ENCODE measurements around the gene PERM1.
A peak's percentile ranks its signal among the peaks of the same experiment; 100 is the strongest.

PERM1 gene

DNA sequence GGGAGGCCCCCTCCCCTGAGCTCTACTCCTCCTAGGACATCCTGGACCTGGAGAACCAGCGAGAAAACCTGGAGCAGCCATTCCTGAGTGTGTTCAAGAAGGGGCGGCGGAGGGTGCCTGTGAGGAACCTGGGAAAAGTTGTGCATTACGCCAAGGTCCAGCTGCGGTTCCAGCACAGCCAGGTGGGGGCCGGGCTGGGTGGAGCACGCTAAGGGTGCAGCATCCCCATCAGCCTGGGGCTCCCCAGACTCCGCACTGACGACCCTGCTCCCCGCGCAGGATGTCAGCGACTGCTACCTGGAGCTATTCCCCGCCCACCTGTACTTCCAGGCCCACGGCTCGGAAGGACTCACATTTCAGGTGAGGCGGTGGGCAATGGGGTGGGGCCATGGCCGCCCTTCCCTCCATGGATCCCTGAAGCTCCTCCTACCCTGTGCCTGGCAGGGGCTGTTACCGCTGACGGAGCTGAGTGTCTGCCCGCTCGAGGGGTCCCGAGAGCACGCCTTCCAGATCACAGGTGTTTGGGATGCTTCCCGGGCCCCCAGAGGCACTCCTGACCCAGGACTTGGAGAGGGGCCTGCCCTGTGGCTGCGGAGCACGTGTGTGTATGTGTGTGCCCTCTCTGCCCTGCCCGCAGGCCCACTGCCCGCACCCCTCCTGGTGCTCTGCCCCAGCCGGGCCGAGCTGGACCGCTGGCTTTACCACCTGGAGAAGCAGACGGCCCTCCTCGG, 11.5 kb downstream of the PERM1 start:
- Histone ChIP-seq H3K4me3 (ENCODE audit: low read length) (no peak overlapping the region), H3K9me3 (ENCODE audit: control insufficient read depth, low read length) (no peaks in the 10 kb centered on the region), H3K36me3 (ENCODE audit: control insufficient read depth, insufficient read depth, low read length) (no peaks in the 10 kb centered on the region), H3K27me3 (ENCODE audit: control insufficient read depth, insufficient read depth, low read length) (peaks cover 20% of the 10 kb centered on the region), H3K9ac (ENCODE audit: low read length) (no peak overlapping the region), H3K4me1 (ENCODE audit: control insufficient read depth, insufficient read depth, low read length) (peaks cover 23% of the 10 kb centered on the region)

DNA sequence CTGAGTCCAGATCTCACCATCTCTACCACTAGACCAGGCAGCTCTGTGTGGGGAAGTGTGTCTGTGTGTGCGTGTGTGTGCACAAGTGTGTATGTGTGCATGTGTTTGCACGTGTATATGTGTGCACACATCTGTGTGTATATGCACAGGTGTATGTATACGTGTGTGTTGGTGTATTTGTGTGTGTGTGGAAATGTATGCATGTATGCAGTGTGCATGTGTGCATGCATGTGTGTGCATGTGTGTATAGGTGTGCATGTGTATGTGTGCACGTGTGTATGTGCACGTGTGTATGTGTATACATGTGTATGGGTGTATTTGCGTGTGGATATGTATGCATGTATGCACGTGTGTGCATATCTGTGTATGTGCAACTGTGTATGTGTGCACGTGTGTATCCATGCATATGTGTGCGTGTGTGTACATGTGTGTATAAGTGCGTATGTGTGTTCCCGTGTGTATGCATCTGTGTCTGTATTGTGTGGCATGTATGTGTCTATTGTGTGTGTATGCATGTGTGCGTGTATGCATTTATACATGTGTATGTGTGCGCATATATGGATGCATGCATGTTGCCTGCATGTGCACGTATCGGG, 12.5 kb downstream of the PERM1 start:
- no peak overlapping the region for H3K4me3 ChIP-seq (ENCODE audit: low read length)
- H3K9ac ChIP-seq (ENCODE audit: low read length), result no peak overlapping the region
- no peaks in the 10 kb centered on the region for H3K9me3 ChIP-seq (ENCODE audit: control insufficient read depth, low read length)
- H3K36me3 ChIP-seq (ENCODE audit: control insufficient read depth, insufficient read depth, low read length), result no peaks in the 10 kb centered on the region
- H3K4me1 ChIP-seq (ENCODE audit: control insufficient read depth, insufficient read depth, low read length), result peaks cover 23% of the 10 kb centered on the region
- H3K27me3 ChIP-seq (ENCODE audit: control insufficient read depth, insufficient read depth, low read length), result peaks cover 16% of the 10 kb centered on the region

DNA sequence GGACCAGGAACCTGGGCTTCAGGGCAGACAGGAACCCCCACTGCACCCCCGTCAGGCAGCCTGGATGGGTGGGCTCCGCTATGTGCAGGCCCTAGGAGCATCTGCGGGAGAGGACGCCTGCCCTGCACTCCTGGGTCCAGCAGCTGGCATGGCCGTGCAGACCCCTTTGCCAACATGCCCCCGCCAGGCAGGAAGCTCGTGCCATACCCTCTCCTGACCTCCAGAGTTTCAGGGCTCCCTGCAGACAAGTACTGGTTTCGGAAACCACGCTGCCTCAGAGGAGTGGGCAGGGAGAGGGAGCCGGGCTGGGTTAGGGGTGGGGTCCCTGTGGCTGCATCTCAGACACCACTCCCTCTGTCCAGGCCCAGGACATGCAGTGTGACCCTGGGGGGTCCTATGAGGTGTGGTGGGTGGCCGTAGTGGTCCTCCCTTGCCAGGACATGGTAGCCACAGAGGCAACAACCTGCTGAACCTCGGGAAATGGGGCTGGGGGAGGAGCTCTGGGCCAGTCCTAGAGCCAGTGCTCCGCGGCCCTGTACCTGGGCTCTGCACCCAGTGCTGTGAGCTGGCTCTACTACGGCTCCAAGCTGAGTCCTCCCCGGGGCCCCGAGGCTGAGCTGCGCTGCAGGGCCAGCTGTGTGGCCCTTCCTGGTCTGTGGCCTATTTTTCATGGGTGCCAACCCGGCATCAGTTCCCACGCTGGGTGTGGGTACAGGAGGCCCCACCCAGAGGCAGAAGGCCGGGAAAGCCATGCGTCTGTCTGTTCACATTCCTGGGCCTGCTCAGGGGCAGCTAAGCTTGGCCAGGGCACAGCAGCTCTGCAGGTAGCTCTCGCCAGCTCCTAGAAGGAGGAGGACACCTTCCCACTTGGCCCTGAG, 14.2 kb downstream of the PERM1 start:
- H3K27me3 ChIP-seq (ENCODE audit: control insufficient read depth, insufficient read depth, low read length), result peaks cover 16% of the 10 kb centered on the region
- no peaks in the 10 kb centered on the region for H3K36me3 ChIP-seq (ENCODE audit: control insufficient read depth, insufficient read depth, low read length)
- no peak overlapping the region for H3K4me3 ChIP-seq (ENCODE audit: low read length)
- H3K9ac ChIP-seq (ENCODE audit: low read length), result no peak overlapping the region
- peaks cover 23% of the 10 kb centered on the region for H3K4me1 ChIP-seq (ENCODE audit: control insufficient read depth, insufficient read depth, low read length)
- no peaks in the 10 kb centered on the region for H3K9me3 ChIP-seq (ENCODE audit: control insufficient read depth, low read length)

DNA sequence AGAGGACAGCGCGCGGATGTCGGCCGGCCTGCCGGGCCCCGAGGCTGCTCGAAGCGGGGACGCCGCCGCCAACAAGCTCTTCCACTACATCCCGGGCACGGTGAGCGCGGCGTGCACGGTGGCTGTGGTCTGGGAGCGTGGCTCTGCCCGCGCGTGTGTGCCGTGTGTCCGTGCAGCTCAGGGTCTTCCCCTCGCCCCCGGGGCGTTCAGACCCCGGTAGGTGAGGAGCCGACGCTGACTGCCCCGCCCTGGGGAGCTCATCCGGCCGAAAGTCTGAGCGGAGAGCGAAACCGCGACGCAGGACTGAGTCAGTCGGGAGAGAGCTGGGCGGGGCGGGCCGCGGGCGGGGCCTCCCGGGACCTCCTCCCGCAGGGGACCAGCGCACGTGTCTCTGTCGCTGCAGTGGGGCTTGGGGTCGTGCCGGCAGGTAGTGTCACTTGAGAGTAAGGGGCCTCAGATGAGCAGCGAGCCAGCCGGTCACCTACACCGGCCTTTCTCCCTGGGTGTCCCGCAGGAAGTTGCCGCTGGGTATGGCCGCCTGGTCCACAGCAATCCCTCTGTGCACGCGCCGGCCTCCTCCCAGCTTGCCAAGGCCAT, 15.1 kb downstream of the PERM1 start:
- no peaks in the 10 kb centered on the region for H3K36me3 ChIP-seq (ENCODE audit: control insufficient read depth, insufficient read depth, low read length)
- H3K27me3 ChIP-seq (ENCODE audit: control insufficient read depth, insufficient read depth, low read length), result peaks cover 16% of the 10 kb centered on the region
- H3K9me3 ChIP-seq (ENCODE audit: control insufficient read depth, low read length), result no peaks in the 10 kb centered on the region
- H3K9ac ChIP-seq (ENCODE audit: low read length), result peak overlapping the region; percentile 49
- H3K4me1 ChIP-seq (ENCODE audit: control insufficient read depth, insufficient read depth, low read length), result peaks cover 23% of the 10 kb centered on the region
- H3K4me3 ChIP-seq (ENCODE audit: low read length), result peak overlapping the region; percentile 46

DNA sequence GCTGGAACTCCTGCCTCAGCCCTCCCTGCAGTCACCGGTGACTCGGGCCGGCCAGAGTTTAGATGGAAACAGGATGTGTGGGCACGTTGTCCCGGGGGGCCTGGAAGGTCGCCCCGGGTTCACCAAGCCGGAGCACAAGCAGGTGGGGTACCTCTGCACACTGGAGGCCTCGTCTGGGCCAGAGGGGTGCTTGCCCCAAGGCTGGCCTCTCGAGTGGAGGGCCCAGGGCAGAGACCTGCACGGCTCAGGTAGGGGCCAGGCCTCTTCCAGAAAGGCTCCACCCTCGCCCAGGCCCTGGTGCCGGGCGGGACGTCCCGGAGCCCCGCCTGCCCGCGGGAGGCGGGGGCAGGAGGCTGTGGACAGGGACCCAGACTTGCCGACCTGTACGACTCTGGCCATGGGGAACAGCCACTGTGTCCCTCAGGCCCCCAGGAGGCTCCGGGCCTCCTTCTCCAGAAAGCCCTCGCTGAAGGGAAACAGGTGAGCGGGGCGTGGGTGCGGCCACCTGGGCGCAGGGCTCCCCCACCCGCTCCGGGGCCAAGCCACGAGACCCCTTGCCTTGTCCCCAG, 15.7 kb downstream of the PERM1 start, which contains the start of gene PLEKHN1:
PLEKHN1 (plus strand) TSS at position 348 of the 569 bp plus-strand sequence; CDS start at position 398, 50 bp downstream.
- no peaks in the 10 kb centered on the region for H3K9me3 ChIP-seq (ENCODE audit: control insufficient read depth, low read length)
- H3K4me3 ChIP-seq (ENCODE audit: low read length), result peak within 1 kb of the TSS; percentile 46
- H3K4me1 ChIP-seq (ENCODE audit: control insufficient read depth, insufficient read depth, low read length), result peaks cover 26% of the 10 kb centered on the region
- peaks cover 16% of the 10 kb centered on the region for H3K27me3 ChIP-seq (ENCODE audit: control insufficient read depth, insufficient read depth, low read length)
- no peaks in the 10 kb centered on the region for H3K36me3 ChIP-seq (ENCODE audit: control insufficient read depth, insufficient read depth, low read length)
- peak within 1 kb of the TSS; percentile 49 for H3K9ac ChIP-seq (ENCODE audit: low read length)

DNA sequence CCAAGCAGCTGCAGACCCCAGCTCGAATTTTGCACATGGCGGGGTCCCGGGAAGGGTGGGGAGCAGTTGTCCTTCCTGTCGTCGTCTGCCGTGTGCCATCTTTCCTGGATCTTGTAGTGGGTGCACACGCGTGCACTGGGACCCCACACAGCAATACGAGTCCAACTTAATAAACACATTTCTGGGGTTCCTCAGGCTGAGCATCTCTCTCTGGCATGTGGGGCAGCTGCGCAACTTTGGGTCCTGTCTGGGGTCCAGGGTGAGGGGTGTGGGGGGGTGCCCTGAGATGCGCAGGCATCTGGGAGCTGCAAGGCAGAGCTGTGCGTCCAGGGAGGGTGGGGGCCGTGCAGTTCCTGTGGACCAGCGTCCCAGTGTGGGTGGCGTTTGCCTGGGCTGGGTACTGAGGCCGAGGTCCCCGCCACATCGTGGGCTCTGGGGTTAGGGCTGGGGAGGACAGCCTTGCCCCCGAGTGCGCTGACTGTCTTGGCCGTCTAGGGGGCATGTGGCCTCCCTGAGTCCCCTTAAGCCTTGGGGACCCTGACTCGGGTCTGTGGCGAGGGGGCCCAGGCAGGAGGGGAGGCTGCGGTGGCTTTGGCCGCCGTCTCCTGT, 16.3 kb downstream of the PERM1 start:
- peaks cover 27% of the 10 kb centered on the region for H3K4me1 ChIP-seq (ENCODE audit: control insufficient read depth, insufficient read depth, low read length)
- H3K9me3 ChIP-seq (ENCODE audit: control insufficient read depth, low read length), result no peaks in the 10 kb centered on the region
- peaks cover 13% of the 10 kb centered on the region for H3K27me3 ChIP-seq (ENCODE audit: control insufficient read depth, insufficient read depth, low read length)
- H3K4me3 ChIP-seq (ENCODE audit: low read length), result no peak overlapping the region
- H3K9ac ChIP-seq (ENCODE audit: low read length), result peak overlapping the region; percentile 49
- no peaks in the 10 kb centered on the region for H3K36me3 ChIP-seq (ENCODE audit: control insufficient read depth, insufficient read depth, low read length)

DNA sequence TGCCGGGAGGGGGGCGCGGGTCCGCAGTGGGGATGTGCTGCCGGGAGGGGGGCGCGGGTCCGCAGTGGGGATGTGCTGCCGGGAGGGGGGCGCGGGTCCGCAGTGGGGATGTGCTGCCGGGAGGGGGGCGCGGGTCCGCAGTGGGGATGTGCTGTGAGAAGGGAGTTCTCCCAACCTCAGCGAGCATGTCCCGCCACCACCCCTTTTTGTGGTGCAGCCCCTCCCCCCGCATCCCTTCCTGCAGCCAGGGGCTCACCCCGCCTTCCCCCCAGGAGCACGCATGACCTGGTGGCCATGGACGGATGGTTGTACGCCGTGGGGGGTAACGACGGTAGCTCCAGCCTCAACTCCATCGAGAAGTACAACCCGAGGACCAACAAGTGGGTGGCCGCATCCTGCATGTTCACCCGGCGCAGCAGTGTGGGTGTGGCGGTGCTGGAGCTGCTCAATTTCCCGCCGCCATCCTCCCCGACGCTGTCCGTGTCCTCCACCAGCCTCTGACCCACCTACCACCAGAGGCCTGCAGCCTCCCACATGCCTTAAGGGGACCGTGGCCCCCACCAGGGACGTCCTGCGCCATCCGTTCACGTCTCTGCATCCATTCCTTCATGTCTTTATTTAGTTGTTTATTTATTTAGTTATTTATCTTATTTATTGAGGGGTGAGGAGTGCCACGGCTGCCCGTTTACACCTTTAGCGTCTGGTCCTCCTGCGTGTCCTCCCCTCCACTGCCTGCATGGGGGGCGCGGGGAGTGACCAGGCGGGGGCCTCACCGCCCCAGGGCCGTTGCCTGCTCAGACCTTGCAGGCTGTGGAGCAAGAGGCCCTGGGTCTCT, 17.0 kb downstream of the PERM1 start:
- peaks cover 30% of the 10 kb centered on the region for H3K4me1 ChIP-seq (ENCODE audit: control insufficient read depth, insufficient read depth, low read length)
- H3K27me3 ChIP-seq (ENCODE audit: control insufficient read depth, insufficient read depth, low read length), result peaks cover 6% of the 10 kb centered on the region
- H3K36me3 ChIP-seq (ENCODE audit: control insufficient read depth, insufficient read depth, low read length), result no peaks in the 10 kb centered on the region
- H3K9ac ChIP-seq (ENCODE audit: low read length), result no peak overlapping the region
- no peaks in the 10 kb centered on the region for H3K9me3 ChIP-seq (ENCODE audit: control insufficient read depth, low read length)
- no peak overlapping the region for H3K4me3 ChIP-seq (ENCODE audit: low read length)

DNA sequence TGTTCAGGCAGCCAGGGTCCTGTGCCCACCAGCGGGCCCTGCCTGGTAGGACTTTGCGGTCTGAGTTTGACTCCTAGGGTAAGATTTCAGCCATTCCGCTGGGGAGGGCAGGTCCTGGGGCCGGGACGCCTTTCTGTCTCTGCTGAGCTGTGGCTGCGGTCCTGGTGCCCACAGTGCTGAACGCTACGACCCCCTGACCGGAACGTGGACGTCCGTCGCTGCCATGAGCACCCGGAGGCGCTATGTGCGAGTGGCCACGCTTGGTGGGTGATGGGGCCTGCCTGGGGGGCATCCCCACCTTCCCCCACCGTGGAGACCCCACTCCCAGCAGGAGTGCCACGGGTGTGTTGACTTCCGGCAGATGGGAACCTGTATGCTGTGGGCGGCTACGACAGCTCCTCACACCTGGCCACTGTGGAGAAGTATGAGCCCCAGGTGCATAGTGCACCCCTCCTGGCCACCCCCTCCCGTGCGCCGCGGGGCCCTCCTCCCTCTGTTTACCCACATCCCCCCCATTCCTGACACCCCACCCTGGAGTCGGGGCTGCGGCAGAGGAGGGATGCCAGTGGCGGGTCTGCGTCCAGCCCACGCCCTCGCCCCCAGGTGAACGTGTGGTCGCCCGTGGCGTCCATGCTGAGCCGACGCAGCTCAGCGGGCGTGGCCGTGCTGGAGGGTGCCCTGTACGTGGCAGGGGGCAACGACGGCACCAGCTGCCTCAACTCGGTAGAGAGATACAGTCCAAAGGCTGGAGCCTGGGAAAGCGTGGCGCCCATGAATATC, 18.0 kb downstream of the PERM1 start:
- peaks cover 6% of the 10 kb centered on the region for H3K27me3 ChIP-seq (ENCODE audit: control insufficient read depth, insufficient read depth, low read length)
- no peaks in the 10 kb centered on the region for H3K36me3 ChIP-seq (ENCODE audit: control insufficient read depth, insufficient read depth, low read length)
- peaks cover 30% of the 10 kb centered on the region for H3K4me1 ChIP-seq (ENCODE audit: control insufficient read depth, insufficient read depth, low read length)
- no peaks in the 10 kb centered on the region for H3K9me3 ChIP-seq (ENCODE audit: control insufficient read depth, low read length)
- H3K9ac ChIP-seq (ENCODE audit: low read length), result no peak overlapping the region
- no peak overlapping the region for H3K4me3 ChIP-seq (ENCODE audit: low read length)

DNA sequence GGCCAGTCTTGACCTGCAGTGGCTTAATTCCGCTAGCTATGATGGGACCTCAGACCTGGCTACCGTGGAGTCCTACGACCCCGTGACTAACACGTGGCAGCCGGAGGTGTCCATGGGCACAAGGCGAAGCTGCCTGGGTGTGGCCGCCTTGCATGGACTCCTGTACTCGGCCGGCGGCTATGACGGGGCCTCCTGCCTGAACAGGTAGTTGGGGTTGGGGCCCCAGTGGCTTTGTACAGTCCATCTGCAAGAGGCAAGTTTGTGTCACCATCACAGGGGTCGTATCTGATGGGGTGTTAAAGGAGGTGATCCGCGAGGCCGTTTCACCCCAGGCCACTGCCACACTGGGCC, 18.6 kb downstream of the PERM1 start:
- H3K36me3 ChIP-seq (ENCODE audit: control insufficient read depth, insufficient read depth, low read length), result no peaks in the 10 kb centered on the region
- H3K9me3 ChIP-seq (ENCODE audit: control insufficient read depth, low read length), result no peaks in the 10 kb centered on the region
- peaks cover 6% of the 10 kb centered on the region for H3K27me3 ChIP-seq (ENCODE audit: control insufficient read depth, insufficient read depth, low read length)
- H3K9ac ChIP-seq (ENCODE audit: low read length), result no peak overlapping the region
- peaks cover 28% of the 10 kb centered on the region for H3K4me1 ChIP-seq (ENCODE audit: control insufficient read depth, insufficient read depth, low read length)
- H3K4me3 ChIP-seq (ENCODE audit: low read length), result no peak overlapping the region

Data from mucosa of stomach (tissue), 1 donor.